B cell (primary cell): ENCODE results near the gene PRKAG2.

Experiments used
- EZH2 ChIP-seq: IDR thresholded peaks from 2 replicates; pipeline ENCODE4 v1.6.1; 2012; ENCODE audit warnings: borderline replicate concordance, low read depth, mild to moderate bottlenecking, moderate library complexity, low read length; ENCODE audit not compliant: insufficient read depth, poor library complexity, severe bottlenecking
- TF ChIP-seq, protein P1 (sequence below): fragments of 200-600 bp; IDR thresholded peaks from one replicate; pipeline ENCODE4 v1.8.0; 2022; ENCODE audit warnings: antibody characterized with exemption, mild to moderate bottlenecking

DNA sequence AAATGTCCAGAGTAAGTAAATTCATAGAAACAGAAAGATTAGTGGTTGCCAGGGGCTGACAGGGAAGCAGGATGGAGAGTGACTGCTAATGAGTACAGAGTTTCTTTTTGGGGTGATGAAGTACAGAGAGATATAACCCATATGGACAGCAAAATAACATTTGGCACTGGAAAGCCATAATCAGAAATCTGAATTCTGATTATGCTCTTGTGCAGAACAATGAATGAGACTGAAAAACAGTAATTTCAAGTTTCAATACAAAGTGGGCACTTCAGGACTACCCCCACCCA lies 361.7 kb downstream of the PRKAG2 start:
- TF ChIP-seq, protein P1, sequence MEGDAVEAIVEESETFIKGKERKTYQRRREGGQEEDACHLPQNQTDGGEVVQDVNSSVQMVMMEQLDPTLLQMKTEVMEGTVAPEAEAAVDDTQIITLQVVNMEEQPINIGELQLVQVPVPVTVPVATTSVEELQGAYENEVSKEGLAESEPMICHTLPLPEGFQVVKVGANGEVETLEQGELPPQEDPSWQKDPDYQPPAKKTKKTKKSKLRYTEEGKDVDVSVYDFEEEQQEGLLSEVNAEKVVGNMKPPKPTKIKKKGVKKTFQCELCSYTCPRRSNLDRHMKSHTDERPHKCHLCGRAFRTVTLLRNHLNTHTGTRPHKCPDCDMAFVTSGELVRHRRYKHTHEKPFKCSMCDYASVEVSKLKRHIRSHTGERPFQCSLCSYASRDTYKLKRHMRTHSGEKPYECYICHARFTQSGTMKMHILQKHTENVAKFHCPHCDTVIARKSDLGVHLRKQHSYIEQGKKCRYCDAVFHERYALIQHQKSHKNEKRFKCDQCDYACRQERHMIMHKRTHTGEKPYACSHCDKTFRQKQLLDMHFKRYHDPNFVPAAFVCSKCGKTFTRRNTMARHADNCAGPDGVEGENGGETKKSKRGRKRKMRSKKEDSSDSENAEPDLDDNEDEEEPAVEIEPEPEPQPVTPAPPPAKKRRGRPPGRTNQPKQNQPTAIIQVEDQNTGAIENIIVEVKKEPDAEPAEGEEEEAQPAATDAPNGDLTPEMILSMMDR, result no peak
- no peak for TF ChIP-seq EZH2
